ENCODE results near the gene UVRAG. TPM values are rescaled to one million over a fixed set of nuclear protein-coding genes. Genes with fewer than 3 reads are reported as not detected.

The UVRAG gene
- total and polyA plus RNA-seq, 2 of the 13 experiments (the other 11 are each of a cell fraction or from before 2014, with no cell fraction given) = 9.7 to 17.3 TPM

DNA sequence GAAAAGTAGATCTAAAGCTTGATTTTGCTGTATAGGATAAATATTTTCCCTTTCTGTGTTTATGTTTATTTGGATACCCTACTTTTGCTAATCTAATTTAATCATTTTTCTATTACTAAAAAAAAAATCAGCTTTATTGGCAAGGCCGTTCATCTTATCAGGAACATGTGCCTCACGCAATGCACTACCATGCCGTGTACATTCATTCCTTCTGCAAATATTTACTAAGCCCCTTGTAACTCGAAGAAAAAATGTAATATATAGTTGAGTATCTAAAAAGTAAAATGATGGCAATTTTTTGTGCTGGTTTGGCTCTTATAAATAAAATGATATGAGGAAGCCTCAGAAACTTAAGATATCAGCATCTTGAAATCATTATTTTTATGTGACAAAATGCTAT is 8.9 kb downstream of the UVRAG start:
- 51% methylated on average over 4 of the region's 4 CpGs for WGBS (ENCODE audit: low lambda C conversion rate)
- Histone ChIP-seq H3K9me3 (ENCODE audit: low read length) (no peaks in the 10 kb centered on the region), H3K27me3 (ENCODE audit: control insufficient read depth in 1 of 2, insufficient read depth in 2 of 2, low read length in 2 of 2) (no peaks in the 10 kb centered on the region), H3K4me3 (replicated peaks in 1 of 3; ENCODE audit: insufficient read depth in 1 of 3, low read depth in 2 of 3, low read length in 3 of 3) (no peak overlapping the region), H3K27ac (ENCODE audit: extremely low read length, insufficient read depth, low read length) (no peak overlapping the region), H3K9ac (ENCODE audit: insufficient read depth, low read depth, low read length) (no peak overlapping the region), H3K36me3 (replicated peaks in 1 of 2; ENCODE audit: control insufficient read depth in 1 of 2, insufficient read depth in 2 of 2, low read length in 2 of 2) (no peaks in the 10 kb centered on the region; a peak in 1 of 5 replicates), H3K79me2 (ENCODE audit: insufficient read depth, low read length) (peaks cover 47% of the 10 kb centered on the region), H3K4me2 (ENCODE audit: low read depth, low read length) (no peak overlapping the region), H3K4me1 (ENCODE audit: insufficient read depth, low read length) (peaks cover 55% of the 10 kb centered on the region), H2AFZ (ENCODE audit: low read length) (no peak overlapping the region), H4K20me1 (ENCODE audit: insufficient read depth, low read length) (no peaks in the 10 kb centered on the region)
- ChIA-PET POLR2A (interaction anchor here (1.4 kb wide), 1 partner anchor 41 kb away, joined by 4 read pairs; no protein-coding TSS in a partner anchor), CTCF (ENCODE audit: low intra/inter-chr PET ratio, low total read pairs) (no interaction called here)
- TSS peak; percentile 11 for BruUV-seq (replicated peaks)
- DNase-seq (ENCODE audit: low spot score) (no peak), FAIRE-seq (no peak), ATAC-seq (no peak)
- TF ChIP-seq POGZ (CRISPR knock-in tag; IDR thresholded peaks at IDR 0.05) (no peak), NBN (conservative IDR thresholded peaks at IDR 0.05) (no peak), SETDB1 (CRISPR knock-in tag; IDR thresholded peaks at IDR 0.05; ENCODE audit: borderline replicate concordance) (no peak), ZNF883 (CRISPR knock-in tag; IDR thresholded peaks at IDR 0.05; ENCODE audit: not compliant biosample characterization) (no peak), ATF1 (CRISPR knock-in tag; IDR thresholded peaks at IDR 0.05) (no peak), KLF13 (CRISPR knock-in tag; IDR thresholded peaks at IDR 0.05) (no peak), ZNF234 (CRISPR knock-in tag; conservative IDR thresholded peaks at IDR 0.05) (no peak)
- TF ChIP-seq, protein P1, sequence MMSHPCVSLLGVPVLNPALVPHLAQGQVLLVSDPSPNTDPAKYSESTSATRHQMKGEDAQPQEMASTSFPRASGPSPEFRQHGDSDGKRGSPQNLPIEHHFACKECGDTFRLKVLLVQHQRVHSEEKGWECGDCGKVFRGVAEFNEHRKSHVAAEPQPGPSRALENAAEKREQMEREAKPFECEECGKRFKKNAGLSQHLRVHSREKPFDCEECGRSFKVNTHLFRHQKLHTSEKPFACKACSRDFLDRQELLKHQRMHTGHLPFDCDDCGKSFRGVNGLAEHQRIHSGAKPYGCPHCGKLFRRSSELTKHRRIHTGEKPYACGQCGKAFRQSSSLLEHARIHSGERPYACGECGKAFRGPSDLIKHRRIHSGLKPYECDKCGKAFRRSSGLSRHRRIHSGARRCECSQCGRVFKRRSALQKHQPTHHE (CRISPR knock-in tag; IDR thresholded peaks at IDR 0.05; ENCODE audit: borderline replicate concordance) = no peak
- TF ChIP-seq, protein P2, sequence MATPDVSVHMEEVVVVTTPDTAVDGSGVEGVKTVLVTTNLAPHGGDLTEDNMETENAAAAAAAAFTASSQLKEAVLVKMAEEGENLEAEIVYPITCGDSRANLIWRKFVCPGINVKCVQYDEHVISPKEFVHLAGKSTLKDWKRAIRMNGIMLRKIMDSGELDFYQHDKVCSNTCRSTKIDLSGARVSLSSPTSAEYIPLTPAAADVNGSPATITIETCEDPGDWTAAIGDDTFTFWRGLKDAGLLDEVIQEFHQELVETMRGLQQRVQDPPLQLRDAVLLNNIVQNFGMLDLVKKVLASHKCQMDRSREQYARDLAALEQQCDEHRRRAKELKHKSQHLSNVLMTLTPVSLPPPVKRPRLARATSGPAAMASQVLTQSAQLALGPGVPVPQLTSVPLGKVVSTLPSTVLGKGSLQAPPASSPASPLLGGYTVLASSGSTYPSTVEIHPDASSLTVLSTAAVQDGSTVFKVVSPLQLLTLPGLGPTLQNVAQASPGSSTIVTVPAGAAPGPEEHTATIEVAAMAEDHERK (CRISPR knock-in tag; IDR thresholded peaks at IDR 0.05; ENCODE audit: low read depth) = no peak
- intact Hi-C loops (cut with micrococcal nuclease; ENCODE audit: unreplicated experiment) = loop anchor here (1.0 kb wide), 1 partner anchor 8 kb away; no protein-coding TSS in a partner anchor
- in situ Hi-C loops (cut with HindIII; ENCODE audit: extremely low pct_ligation_motif_present, low pct_unique_long_range_greater_than_20kb) = no loop called here

All from HepG2 (cell line).